HPDE6-E6E7 (cell line): Measurements from ENCODE around the gene THOP1.

Experiments used
- DNase-seq: peaks from one replicate; pipeline ENCODE4 v3.0.0; 2011; ENCODE audit warnings: missing footprints; ENCODE audit errors: extremely low spot score

Gene THOP1

GRCh38 chr19:2854849-2855248 is 69.5 kb downstream of the THOP1 start:
- DNase-seq: no peak

GRCh38 chr19:2856457-2857050 is 71.3 kb downstream of the THOP1 start:
- no peak for DNase-seq

- DNase-seq: no peak
These were observed 73.6 kb downstream of the THOP1 start for GRCh38 chr19:2858864-2859263.

- DNase-seq: no peak
These were observed 78.5 kb downstream of the THOP1 start for GRCh38 chr19:2863816-2864215.
